ENCODE measurements around the gene RBM38.
"Not testable (repeated sequence)": the region's sequence is repeated elsewhere in the genome, so short reads cannot be mapped to it uniquely, and the experiment has no call there.

Gene RBM38

GRCh38 chr20:57421253-57422220, 30.3 kb downstream of the RBM38 start:
- DNase-seq, result no peak

- DNase-seq, result no peak
These were observed 31.1 kb downstream of the RBM38 start for GRCh38 chr20:57422254-57422653.

GRCh38 chr20:57425150-57426013, 34.2 kb downstream of the RBM38 start:
- no peak for DNase-seq

- no peak for DNase-seq
These were observed 35.1 kb downstream of the RBM38 start for GRCh38 chr20:57426271-57426689.

GRCh38 chr20:57426831-57427230, 35.6 kb downstream of the RBM38 start:
- DNase-seq, result no peak

GRCh38 chr20:57428324-57429158, 37.3 kb downstream of the RBM38 start:
- DNase-seq, result no peak

GRCh38 chr20:57429159-57429496, 37.9 kb downstream of the RBM38 start:
- DNase-seq, result no peak

- no peak for DNase-seq
These were observed 38.5 kb downstream of the RBM38 start for GRCh38 chr20:57429580-57430200.

- not testable (repeated sequence) for DNase-seq
These were observed 39.0 kb downstream of the RBM38 start for GRCh38 chr20:57430201-57430596.

GRCh38 chr20:57431539-57431835, 40.3 kb downstream of the RBM38 start:
- no peak for DNase-seq

- DNase-seq, result no peak
These were observed 41.3 kb downstream of the RBM38 start for GRCh38 chr20:57432480-57432861.

- peak; percentile 75 for DNase-seq
These were observed 41.8 kb downstream of the RBM38 start for GRCh38 chr20:57432862-57433491.

- DNase-seq, result no peak
These were observed 42.6 kb downstream of the RBM38 start for GRCh38 chr20:57433657-57434389.

- no peak for DNase-seq
These were observed 43.1 kb downstream of the RBM38 start for GRCh38 chr20:57434390-57434700.

- DNase-seq, result no peak
These were observed 43.9 kb downstream of the RBM38 start for GRCh38 chr20:57435105-57435497.

- no peak for DNase-seq
These were observed 44.5 kb downstream of the RBM38 start for GRCh38 chr20:57435498-57436222.

GRCh38 chr20:57436223-57436545, 45.0 kb downstream of the RBM38 start:
- no peak for DNase-seq

GRCh38 chr20:57437267-57437666, 46.1 kb downstream of the RBM38 start:
- no peak for DNase-seq

- no peak for DNase-seq
These were observed 46.6 kb downstream of the RBM38 start for GRCh38 chr20:57437672-57438330.

GRCh38 chr20:57438552-57438951, 47.4 kb downstream of the RBM38 start:
- no peak for DNase-seq

- DNase-seq, result no peak
These were observed 48.2 kb downstream of the RBM38 start for GRCh38 chr20:57439432-57439831.
